SIG-M5 (cell line): Measurements from ENCODE around the gene PHAX.
"Not testable (repeated sequence)": the region's sequence is repeated elsewhere in the genome, so short reads cannot be mapped to it uniquely, and the experiment has no call there.

Experiments
- DNase-seq: peaks from one replicate; lab custom pipeline; 2025; lab: John Stamatoyannopoulos, UW

Gene PHAX

GRCh38 chr5:126656401-126657007, 55.8 kb downstream of the PHAX start:
- DNase-seq = no peak

- DNase-seq = no peak
Observed at GRCh38 chr5:126658561-126658960, 57.8 kb downstream of the PHAX start.

GRCh38 chr5:126659805-126660482, 59.2 kb downstream of the PHAX start:
- DNase-seq = no peak

GRCh38 chr5:126664586-126664985, 63.8 kb downstream of the PHAX start:
- DNase-seq = no peak

GRCh38 chr5:126670109-126670508, 69.4 kb downstream of the PHAX start:
- DNase-seq = not testable (repeated sequence)

- not testable (repeated sequence) for DNase-seq
Observed at GRCh38 chr5:126671681-126672080, 70.9 kb downstream of the PHAX start.

- no peak for DNase-seq
Observed at GRCh38 chr5:126673477-126673876, 72.7 kb downstream of the PHAX start.

- no peak for DNase-seq
Observed at GRCh38 chr5:126674145-126674544, 73.4 kb downstream of the PHAX start.

- DNase-seq = no peak
Observed at GRCh38 chr5:126675338-126675737, 74.6 kb downstream of the PHAX start.

- no peak for DNase-seq
Observed at GRCh38 chr5:126676195-126676624, 75.5 kb downstream of the PHAX start.
